ENCODE results near the gene SETX. TPM values are rescaled to one million over a fixed set of nuclear protein-coding genes. Genes with fewer than 3 reads are reported as not detected.

Gene SETX
- total RNA-seq, 1 donor from 2014 or later = 19.7 TPM

- ATAC-seq (ENCODE audit: poor library complexity) (no peak), DNase-seq (no peak)
- intact Hi-C loops (cut with DNase I) = no loop called here
Observed at GRCh38 chr9:132366481-132366880, 11.7 kb upstream of the SETX start.

DNA sequence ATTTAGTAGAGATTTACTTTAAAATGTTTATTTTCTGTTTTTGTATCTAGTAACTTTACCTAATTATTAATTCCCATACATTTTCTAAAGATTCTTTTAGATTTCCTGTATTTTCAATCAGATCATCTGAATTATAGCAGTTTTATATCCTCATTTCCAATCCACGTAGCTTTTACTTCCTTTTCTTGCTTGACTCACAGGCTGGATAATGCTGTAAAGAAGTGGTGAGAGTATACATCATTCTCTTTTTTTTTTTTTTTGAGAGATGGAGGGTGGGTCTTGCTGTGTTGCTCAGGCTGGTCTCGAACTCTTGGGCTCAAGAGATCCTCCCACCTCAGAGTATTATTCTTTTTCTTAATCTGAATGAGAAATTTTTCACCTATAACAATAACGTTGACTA lies 11.2 kb upstream of the SETX start:
- ATAC-seq (ENCODE audit: poor library complexity) = no peak
- DNase-seq = no peak
- intact Hi-C loops (cut with DNase I) = no loop called here

- intact Hi-C loops (cut with DNase I) = no loop called here
- no peak for DNase-seq
- ATAC-seq (ENCODE audit: poor library complexity) = no peak
Observed at GRCh38 chr9:132364068-132364467, 9.3 kb upstream of the SETX start.

- intact Hi-C loops (cut with DNase I) = no loop called here
- ATAC-seq (ENCODE audit: poor library complexity) = no peak
- DNase-seq = no peak
Observed at GRCh38 chr9:132357764-132358163, 3.0 kb upstream of the SETX start.

GRCh38 chr9:132356324-132356924 lies 1.6 kb upstream of the SETX start:
- DNase-seq = no peak
- no peak for ATAC-seq (ENCODE audit: poor library complexity)
- intact Hi-C loops (cut with DNase I) = no loop called here

DNA sequence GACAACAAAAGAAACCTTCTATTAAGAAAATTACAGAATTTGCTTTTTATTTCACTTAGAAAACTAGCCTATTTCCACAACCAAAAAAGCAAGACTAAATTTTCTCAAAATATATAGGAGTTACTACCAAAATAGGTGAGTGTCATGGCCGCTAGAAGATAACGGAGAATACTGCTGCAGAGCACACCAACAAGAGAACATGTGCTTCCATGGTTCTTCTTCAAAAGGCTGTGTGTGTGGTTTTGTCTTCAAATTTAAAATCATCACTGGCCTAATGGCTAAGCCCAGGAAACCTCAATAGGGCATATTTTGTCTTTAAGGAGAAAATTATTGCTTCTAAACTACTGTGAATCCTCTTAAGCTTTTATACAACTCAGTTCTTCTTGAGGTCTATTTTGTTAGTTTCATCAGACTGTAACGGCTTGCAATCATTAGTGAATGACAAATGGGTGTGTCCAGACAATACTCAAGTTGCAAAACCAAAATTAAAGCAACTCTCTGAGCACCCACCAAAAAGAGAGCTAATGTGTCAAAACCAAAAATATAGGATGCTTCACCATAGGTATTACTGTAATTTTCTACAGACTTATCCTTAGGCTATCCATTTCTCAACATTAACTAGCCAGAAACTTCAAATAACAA lies 3.3 kb downstream of the SETX start:
- DNase-seq (no peak), ATAC-seq (ENCODE audit: poor library complexity) (no peak)
- intact Hi-C loops (cut with DNase I) = no loop called here

- intact Hi-C loops (cut with DNase I) = no loop called here
- ATAC-seq (ENCODE audit: poor library complexity) (no peak), DNase-seq (no peak)
Observed at GRCh38 chr9:132350861-132351315, 3.9 kb downstream of the SETX start.

- intact Hi-C loops (cut with DNase I) = loop anchor here (10.0 kb wide), 1 partner anchor 74 kb away; no protein-coding TSS in a partner anchor
- no peak for DNase-seq
- no peak for ATAC-seq (ENCODE audit: poor library complexity)
Observed at GRCh38 chr9:132348676-132349075, 6.1 kb downstream of the SETX start.

GRCh38 chr9:132346177-132346576 lies 8.6 kb downstream of the SETX start:
- DNase-seq (no peak), ATAC-seq (ENCODE audit: poor library complexity) (no peak)
- intact Hi-C loops (cut with DNase I) = loop anchor here (10.0 kb wide), 1 partner anchor 71 kb away; no protein-coding TSS in a partner anchor

DNA sequence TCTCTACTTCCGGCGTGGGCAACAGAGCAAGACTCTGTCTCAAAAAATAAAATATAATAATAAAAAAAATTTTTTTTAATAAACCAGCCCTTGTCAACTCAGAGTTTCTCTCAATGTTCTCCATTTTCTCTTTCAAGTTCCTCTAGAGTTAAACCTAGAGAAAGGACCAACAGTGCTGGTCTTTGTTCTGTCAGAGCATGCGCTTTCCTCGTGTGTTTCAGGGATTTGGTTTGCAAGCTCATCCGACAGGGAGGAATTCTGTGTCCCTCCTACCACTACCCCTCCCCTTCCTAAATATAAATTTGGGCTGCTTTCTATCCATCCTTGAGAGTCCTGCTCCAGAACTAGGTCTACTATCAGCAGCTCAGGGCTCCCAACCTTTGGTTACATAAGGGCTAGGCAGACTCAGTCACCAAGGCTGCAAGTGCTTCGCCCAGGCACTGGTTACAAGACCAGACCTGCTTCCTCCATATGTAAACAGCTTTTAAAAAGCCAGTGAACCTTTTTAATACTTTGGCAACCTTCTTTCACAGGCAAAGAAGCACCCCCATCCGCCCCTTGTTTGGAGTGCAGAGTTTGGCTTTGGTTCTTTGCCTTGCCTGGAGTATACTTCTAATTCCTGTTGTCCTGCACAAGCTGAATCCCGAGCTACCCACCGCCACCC lies 13.5 kb downstream of the SETX start:
- no peak for DNase-seq
- intact Hi-C loops (cut with DNase I) = loop anchor here (10.0 kb wide), 1 partner anchor 67 kb away; no protein-coding TSS in a partner anchor
- no peak for ATAC-seq (ENCODE audit: poor library complexity)

DNA sequence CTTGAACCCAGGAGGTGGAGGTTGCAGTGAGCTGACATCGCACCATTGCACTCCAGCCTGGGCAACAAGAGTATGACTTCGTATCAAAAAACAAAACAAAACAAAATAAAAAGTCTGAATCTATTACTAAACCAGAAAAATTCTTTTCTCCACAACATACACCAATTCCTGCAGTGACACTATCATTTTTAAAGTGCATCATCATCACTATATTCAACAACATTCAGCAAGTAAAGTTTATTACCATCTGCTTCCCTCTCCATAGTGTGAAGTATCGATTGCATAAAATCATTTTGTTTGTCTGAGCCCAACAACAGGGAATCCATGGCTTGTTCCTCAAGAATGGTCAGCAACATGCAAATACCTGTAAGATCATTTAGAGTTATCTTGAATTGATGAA lies 20.4 kb downstream of the SETX start:
- DNase-seq (no peak), ATAC-seq (ENCODE audit: poor library complexity) (no peak)
- intact Hi-C loops (cut with DNase I) = no loop called here

DNA sequence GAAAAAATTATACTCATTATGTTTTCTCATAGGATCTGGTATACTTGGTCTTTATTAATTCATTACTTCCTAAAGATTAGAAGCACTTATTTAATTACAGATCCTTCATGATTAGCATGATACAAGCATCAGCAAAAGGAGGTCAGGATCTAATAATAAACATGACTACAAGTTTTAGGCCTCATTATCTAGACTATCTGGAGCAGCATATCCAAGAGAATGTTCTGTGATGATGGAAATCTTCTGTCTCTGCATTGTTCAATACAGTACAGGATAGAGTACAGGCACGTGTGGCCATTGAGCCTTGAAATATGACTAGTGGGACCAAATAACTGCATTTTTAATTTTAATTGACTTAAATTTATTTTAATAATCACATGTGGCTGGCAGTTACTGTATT lies 21.2 kb downstream of the SETX start:
- no peak for ATAC-seq (ENCODE audit: poor library complexity)
- intact Hi-C loops (cut with DNase I) = no loop called here

GRCh38 chr9:132328580-132328979 lies 26.2 kb downstream of the SETX start:
- no peak for ATAC-seq (ENCODE audit: poor library complexity)
- intact Hi-C loops (cut with DNase I) = no loop called here
- DNase-seq = no peak

More for the DNA sequence above, 21.2 kb downstream of the SETX start:
- no peak for DNase-seq

GRCh38 chr9:132327537-132327936 lies 27.2 kb downstream of the SETX start:
- ATAC-seq (ENCODE audit: poor library complexity) (no peak), DNase-seq (no peak)
- intact Hi-C loops (cut with DNase I) = no loop called here

DNA sequence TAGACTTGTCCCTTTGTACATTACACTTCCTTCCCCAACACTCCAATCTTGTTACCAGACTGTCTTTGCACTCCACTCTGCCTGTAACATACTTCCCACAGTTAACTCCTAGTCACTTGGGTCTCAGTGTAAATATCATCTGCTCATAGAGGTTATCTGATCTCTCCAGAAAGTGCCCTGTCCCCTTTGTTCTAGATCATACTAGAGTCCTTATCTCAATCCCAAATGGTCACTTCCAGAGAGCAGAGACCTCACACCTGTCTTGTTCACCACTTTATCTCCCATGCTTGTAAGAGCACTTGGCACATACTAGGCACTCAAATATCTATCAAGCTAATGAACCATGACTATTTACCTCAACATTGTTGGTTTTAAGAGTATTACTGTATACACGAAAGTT lies 30.4 kb downstream of the SETX start:
- no peak for ATAC-seq (ENCODE audit: poor library complexity)
- no peak for DNase-seq
- intact Hi-C loops (cut with DNase I) = no loop called here

GRCh38 chr9:132319421-132320110 lies 35.2 kb downstream of the SETX start:
- intact Hi-C loops (cut with DNase I) = no loop called here
- ATAC-seq (ENCODE audit: poor library complexity) = peak; percentile 71
- no peak for DNase-seq

- ATAC-seq (ENCODE audit: poor library complexity) (no peak), DNase-seq (no peak)
- intact Hi-C loops (cut with DNase I) = no loop called here
Observed at GRCh38 chr9:132312873-132313272, 41.9 kb downstream of the SETX start.

DNA sequence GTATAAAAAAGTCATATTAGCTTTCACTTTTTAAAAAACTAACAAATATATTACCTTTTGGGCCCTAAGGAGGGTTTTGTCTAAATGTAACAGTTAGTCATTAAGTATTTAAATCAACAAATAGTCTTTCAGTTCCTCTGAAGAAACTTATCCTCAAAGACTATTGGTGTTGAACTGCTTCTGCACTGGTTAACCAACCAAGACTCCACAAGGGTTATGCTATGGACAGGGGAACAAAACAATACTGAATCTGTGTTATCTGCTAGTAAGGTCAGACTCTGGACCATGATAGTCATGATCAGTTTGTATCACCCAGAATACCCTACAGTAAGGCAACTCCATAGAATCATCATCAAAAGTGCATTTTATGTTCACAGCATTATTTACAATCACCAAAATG lies 42.4 kb downstream of the SETX start:
- intact Hi-C loops (cut with DNase I) = no loop called here
- DNase-seq (no peak), ATAC-seq (ENCODE audit: poor library complexity) (no peak)

- intact Hi-C loops (cut with DNase I) = no loop called here
- DNase-seq (no peak), ATAC-seq (ENCODE audit: poor library complexity) (no peak)
Observed at GRCh38 chr9:132311978-132312377, 42.8 kb downstream of the SETX start.

Measured in Right ventricle myocardium superior (tissue), 1 donor.